DMS114 treated with DMSO at 0.1 percent for 48 hours (cell line): ENCODE measurements around the gene KDF1.
"Not testable (repeated sequence)": the region's sequence is repeated elsewhere in the genome, so short reads cannot be mapped to it uniquely, and the experiment has no call there.

Experiments used
- DNase-seq: peaks from one replicate; lab custom pipeline; 2025; ENCODE audit not compliant: unreplicated experiment; lab: John Stamatoyannopoulos, UW

Gene KDF1

DNA sequence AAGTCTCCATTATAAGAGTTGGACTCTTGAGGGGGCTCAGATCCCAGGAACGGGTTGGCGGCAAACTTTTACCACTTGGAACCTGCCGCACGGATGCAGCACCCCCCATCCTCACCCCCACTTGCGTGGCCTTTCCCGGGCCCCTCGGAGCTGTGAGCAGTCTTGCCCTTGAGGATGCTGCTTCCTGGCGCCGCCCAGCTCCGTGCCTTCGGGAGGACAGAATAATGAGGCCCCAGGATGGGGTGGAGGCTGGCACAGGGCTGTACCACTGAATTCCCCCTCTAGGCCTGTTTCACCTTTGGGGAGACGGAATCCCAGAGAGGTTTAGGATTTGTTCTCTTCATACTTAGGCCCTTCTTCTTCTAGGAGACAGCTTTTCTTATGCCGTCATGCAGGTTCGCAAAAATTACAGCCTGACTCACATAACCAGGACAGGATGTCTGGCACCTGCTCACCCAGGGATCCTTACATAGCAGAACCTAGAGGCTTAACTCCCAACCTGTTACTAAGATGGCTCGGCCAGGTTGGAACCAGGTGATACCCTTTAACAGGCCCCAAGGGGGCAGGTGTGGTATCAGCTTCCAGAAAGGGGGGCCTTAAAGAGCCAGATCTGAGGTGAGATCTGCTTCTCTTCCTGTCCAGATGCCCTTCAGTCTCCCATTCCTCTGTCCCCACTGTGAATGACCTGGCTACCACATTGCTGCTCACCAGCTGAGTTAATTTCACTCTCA lies 34.7 kb upstream of the KDF1 start:
- DNase-seq = no peak

DNA sequence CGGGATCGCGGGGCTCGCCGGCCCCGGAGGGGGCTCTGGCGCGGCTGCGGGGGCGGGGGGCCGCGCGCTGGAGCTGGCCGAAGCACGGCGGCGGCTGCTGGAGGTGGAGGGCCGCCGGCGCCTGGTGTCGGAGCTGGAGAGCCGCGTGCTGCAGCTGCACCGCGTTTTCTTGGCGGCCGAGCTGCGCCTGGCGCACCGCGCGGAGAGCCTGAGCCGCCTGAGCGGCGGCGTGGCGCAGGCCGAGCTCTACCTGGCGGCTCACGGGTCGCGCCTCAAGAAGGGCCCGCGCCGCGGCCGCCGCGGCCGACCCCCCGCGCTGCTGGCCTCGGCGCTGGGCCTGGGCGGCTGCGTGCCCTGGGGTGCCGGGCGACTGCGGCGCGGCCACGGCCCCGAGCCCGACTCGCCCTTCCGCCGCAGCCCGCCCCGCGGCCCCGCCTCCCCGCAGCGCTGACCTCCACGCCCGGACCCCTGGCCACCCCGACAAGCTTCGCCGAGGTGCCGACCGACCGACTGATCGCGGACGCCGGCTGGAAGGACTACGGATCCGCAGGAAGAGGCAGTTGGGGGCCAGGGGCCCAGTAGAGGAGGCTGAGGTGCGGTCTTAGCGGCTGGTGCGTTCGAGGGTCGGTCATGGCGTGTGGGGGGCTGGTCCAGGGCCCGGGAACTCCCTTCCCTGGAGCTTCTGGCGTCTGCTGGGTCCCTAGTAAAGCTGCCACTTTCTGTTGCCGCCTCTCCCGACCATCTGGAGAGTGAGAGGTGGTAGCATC lies 33.9 kb upstream of the KDF1 start:
- DNase-seq = no peak

DNA sequence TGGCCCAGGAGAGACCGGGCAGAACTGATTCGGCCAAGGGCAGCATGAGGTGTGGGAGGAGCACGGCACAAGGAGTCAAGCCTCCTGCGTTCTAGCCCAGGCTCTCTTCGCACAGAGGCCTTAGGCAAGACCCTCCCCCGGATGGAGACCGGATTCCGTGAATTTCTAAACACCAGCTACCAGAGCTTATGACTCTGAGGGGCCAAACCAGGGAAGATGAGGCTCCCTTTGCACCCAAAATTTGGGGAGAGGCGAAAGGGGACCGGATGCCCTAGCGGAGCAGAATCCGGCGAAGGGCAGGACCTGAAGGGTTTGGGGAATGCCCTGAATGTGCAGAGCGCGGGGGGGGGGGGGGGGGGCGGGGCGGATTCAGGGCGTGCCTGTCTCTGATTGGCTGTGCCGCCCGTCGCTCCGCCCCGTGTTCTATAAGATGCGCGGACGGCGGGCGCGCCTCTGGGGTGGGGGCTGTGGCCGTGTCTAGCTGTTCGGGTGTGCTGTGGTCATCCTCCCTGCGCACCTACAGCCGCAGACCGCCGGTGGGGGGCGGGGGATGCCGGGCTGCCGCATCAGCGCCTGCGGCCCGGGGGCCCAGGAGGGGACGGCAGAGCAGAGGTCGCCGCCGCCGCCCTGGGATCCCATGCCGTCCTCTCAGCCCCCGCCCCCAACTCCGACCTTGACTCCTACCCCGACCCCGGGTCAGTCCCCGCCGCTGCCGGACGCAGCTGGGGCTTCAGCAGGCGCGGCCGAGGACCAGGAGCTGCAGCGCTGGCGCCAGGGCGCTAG lies 33.2 kb upstream of the KDF1 start, which contains the start of gene TRNP1:
TSS of gene TRNP1 (plus strand) at position 456 of the 783 bp plus-strand sequence. CDS start at position 551, 95 bp downstream.
- peak; percentile 56 for DNase-seq

DNA sequence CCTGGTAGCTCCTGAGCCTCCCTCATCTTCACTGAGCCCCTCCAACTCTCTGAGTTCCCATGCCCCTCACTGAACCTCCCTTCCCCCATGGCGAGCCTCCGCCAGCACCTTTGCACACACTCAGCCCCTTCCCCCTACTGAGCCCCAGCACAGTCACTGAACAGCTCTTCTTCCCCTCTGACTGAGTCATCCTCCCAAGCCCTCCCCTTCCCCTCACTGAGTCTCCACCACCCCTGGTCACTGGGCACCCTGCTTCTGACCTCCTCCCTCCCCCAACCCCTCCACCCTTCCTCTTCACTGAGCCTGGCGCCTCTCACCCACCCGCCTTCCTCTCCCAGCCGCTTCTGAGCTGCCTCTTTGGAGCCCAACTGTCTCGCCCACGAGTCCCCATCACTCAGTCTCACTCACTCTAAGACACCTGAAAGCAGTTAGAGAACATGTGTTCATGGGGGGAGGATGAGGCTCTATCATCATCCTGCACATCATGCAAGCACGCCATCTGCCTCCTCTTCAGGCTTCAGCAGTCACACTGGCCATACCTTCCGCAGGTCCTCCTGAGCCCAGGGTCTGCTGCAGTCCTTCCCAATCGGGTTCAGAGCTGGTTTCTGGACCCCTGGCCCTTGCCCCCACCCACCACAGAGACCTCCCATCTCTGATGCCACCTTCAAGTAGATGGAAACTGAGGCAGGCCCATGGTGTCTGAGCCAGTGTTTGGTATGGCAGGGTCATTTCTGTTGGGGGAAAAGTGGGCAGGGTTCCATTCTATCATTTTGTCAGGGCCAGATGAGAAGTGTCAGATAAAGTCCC lies 31.2 kb upstream of the KDF1 start:
- no peak for DNase-seq

DNA sequence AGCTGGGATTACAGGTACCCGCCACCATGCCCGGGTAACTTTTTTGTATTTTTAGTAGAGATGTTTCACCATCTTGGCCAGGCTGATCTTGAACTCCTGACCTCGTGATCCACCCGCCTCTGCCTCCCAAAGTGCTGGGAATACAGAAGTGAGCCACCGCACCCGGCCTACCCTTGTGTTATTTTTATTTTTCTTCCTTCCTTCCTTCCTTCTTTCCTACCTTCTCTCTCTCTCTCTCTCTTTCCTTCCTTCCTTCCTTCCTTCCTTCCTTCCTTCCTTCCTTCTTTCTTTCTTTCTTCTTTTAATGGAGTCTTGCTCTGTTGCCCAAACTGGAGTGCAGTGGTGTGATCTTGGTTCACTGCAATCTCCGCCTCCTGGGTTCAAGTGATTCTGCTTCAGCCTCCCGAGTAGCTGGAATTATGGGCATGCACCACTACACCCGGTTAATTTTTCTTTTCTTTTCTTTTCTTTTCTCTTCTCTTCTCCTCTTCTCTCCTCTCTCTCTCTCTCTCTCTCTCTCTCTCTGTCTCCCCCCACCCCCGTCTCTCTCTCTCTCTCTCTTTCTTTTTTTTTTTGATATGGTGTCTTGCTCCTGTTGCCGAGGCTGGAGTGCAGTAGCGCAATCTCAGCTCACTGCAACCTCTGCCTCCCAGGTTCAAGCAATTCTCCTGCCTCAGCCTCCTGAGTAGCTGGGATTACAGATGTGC lies 29.3 kb upstream of the KDF1 start:
- not testable (repeated sequence) for DNase-seq

DNA sequence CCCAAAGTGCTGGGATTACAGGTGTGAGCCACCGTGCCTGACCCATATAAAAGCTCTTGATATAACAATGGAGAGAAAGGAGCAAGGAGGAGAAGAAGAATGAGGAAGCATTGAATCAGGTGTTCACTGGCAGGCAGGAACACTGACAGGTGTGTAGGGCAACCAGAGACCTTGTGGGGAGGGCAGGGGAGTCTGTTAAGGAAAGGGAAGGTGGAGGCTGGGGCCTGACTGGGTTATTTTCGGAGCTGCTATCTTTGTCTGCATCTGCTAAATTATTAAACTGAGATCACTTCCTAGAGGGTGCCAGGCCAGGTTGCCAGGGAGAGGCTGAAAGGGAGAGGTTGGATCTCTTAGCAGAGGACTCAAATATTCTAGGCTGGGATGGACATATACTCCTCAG lies 26.4 kb upstream of the KDF1 start:
- DNase-seq = no peak

DNA sequence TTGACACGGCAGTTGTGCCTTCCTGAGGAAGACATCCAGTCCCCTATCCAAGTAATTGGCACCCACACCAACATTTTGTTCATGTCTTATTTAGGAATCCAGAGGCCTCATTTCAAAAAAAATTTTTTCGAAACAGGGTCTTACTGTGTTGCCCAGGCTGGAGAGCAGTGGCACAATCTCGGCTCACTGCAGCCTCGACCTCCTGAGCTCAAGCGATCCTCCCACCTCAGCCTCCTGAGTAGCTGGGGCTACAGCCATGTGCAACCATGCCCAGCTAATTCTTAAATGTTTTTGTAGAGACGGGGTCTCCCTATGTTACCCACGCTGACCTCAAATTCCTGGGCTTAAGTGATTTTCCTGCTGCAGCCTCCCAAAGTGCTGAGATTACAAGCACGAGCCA lies 24.0 kb upstream of the KDF1 start:
- DNase-seq = no peak

DNA sequence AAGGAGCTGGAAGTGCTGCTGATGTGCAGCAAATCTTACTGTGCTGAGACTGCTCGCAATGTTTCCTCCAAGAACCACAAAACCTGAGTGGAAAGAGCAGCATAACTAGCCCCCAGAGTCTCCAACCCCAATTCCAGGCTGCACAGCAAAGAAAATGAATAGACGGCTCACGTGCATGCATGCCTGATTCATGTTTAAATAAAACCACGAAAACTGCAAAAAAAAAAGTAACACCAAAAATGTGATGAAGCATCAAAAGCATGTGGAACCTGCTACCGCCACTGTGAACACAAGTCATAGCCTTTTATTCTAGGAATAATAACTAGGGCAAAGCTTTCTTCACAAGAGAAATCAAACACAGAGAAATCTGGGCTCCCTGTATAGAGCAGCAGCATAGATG lies 23.6 kb upstream of the KDF1 start:
- DNase-seq = no peak

DNA sequence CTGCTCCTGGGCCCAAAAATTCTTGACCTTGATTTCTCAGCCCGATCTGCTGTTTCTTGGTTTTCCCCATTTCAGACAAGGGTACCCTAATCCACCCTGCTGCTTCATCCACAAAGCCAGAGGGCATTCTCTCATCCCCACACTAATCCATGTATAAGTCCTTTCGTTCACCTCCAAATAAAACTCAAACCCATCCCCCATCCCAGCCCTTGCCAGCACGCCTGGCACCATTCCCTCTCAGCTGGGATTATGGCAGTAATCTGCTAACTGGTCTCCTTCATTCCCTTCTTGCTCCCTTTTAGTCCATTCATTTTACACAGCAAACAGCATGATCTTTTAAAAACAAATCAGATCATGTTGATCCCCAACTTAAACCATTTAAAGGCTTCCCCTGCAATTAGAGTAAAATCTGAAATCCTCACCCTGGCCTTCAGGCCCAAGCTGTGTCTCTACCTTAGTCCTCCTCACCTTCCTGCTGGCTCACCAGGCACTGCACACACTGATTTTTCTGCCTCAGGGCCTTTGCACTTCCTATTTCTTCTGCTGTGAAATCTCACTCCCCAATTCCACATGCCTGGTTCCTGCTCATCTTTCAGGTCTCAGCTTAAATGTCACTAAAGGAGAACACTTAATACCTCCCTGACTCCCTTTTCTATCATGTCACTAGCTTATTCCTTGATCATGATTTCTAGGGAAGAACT lies 21.0 kb upstream of the KDF1 start:
- DNase-seq = no peak

DNA sequence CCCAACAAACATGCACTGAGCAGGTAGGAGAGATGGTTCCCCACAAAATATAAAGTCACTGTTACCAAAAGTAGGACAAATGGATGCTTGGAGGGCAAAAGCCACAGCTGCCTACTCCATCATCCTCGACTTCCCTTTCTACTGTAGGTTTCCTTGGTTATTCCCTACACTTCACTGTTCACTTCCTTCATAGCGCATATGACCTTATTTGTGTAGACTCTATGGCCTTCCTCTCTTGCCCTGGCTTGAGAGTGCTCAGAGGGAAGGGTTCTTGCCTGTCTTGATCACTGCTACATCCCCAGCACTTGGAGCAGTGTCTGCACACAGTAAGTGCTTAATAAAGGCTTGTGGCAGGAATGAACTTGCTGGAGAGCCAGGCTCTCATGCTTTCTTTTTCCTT lies 18.6 kb upstream of the KDF1 start:
- no peak for DNase-seq

DNA sequence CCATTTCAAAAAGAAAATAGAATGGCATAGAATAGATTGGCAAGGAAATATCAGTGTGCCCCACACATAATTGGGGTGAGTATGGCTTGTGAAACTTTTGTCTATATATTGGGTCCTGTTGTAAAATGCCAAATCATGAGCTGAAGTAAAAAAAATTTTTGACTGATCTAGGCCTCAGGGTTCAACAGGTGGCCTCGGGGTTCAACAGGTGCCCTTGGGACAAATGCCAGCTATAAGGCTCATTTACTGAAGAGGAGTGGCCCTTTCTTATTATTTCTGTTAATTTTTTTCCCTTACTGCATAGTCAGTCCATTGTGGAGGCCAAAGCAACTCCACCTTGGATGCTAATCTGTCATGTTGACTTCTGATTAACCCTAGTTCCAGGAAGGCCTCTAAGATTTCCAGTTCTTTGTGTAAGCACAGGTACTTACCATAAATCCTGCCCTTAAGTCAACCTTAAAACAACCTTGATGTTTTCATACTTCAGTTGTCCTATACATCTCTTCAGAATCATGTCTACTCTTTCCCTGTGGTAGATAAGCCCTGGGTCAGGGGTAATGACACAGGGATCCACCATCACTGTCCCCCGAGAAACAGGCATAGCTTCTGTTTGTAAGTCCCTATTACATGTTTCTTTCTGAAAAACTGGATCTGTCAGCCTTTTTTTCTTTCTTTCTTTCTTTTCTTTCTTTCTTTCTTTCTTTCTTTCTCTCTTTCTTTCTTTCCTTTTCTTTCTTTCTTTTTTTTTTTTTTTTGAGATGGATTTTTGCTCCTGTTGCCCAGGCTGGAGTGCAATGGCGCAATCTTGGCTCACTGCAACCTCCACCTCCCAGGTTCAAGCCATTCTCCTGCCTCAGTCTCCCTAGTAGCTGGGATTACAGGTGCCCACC lies 16.6 kb upstream of the KDF1 start:
- no peak for DNase-seq

DNA sequence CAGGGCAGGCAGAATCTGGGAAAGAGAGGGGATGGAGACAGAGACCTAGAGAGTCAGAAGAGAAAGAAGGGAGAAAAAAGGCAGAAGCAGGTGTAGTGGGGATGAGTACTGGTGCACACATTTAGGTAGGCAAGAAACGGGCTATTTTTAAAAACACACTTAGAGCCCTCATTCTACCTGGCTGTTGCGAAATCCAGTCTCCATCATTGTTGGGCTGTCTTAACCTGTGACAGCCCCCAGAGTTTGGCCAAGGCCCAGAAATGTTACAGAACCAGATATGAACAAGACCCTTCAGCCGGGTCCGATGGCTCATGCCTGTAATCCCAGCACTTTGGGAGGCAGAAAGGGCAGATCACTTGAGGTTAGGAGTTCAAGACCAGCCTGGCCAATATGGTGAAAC lies 12.6 kb upstream of the KDF1 start:
- no peak for DNase-seq

DNA sequence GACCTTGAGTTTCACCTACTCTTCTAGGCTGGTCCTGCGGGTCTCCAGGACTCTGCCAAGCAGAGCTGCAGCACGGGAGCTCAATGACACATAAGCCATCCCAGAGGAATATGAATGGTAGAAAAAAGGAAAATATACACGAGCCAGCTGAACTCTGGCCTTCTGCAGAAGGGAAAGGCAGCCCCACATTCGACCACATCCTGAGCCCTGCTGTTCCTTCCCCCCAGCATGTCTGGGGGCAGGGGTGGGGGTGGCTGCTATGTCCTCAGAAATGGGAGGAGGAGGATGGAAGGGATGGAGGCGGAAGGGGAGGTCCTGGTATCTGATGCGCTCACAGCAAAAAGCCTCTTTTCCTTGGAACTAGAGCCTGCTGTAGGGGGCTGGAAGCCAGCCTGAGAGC lies 12.1 kb upstream of the KDF1 start:
- DNase-seq = no peak

DNA sequence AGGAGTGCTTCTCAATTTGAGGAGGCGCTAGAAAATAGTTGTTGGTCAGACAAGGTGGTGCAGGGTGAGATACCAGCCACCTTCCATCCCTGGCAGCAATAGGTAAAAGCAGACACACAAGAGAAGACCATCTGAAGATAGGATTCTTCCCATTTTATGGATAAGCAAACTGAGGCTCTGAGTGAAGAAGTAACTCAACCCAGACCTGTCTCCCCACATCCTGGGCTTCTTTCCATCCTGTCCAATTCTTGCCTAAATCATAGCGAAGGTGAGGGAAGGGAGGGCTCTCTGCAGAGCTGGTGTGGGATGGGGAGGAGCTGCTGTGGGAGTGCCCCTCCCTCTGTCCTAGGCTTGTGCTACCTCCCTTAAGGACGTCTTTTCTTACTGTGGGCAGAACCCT lies 11.3 kb upstream of the KDF1 start:
- no peak for DNase-seq

DNA sequence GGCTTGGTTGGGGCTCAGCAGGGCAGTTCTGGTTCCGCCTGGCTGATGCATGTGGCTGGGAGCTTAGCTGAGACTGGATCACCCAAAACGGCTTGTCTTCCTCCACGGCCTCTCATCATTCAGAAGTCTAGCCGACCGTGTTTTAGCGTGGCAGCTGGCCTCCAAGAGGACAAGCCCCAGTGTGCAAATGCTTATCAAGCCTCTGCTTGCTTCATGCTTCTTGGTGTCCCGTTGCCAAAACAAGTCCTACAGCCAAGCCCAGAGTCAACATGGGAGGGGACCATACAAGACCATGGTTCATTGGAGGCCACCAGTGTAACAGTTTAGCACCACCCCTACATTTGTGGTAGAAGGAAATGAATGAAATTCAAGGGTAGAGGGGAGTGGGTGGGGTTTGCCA lies 10.5 kb upstream of the KDF1 start:
- DNase-seq = no peak

DNA sequence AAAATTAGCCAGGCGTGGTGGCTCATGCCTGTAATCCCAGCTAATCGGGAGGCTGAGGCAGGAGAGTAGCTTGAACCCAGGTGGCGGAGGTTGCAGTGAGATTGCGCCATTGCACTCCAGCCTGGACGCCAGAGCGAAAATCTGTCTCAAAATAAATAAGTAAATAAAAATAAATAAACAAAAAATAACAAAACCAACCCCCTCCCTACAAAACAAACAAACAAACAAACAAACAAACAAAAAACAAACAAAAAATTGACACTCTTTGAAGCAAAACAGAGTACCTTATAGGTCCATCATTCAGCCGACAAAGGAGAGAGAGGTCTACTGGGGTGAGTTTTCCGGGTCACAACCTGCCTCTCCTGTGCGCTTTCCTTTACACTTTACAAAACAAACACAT lies 5.4 kb upstream of the KDF1 start:
- DNase-seq = no peak

DNA sequence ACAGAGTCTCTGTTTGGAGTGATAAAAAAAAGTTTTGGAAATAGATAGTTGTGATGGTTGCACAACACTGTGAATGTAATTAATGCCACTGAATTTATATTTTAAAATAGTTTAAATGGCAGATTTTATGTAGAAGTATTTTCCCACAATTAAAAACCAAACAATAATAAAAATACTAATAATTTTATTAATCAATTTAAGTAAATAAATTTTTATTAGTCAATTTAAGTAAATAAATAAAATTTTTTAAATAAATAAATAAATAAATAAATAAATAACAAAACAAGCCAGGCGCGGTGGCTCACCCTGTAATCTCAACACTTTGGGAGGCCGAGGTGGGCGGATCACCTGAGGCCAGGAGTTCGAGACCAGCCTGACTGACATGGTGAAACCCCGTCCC lies 4.9 kb upstream of the KDF1 start:
- no peak for DNase-seq

DNA sequence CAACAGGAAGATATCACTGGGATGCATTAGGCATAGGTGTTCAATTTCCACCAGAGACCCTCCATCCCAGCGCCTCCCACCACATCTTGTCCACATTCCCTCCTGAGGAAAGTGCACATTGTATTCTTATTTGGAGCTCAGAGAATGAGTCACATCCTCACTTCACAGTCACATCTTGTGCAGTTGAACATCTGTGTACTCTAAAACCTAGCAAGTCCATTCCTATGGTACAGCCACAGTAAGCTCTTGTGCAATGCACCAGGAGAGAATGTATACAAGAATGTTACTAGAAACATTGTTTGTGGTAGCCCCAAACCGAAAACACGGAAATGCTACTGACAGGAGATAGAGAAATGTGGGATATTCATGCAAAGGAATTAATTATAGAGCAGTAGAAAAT lies 1.6 kb upstream of the KDF1 start:
- DNase-seq = no peak

DNA sequence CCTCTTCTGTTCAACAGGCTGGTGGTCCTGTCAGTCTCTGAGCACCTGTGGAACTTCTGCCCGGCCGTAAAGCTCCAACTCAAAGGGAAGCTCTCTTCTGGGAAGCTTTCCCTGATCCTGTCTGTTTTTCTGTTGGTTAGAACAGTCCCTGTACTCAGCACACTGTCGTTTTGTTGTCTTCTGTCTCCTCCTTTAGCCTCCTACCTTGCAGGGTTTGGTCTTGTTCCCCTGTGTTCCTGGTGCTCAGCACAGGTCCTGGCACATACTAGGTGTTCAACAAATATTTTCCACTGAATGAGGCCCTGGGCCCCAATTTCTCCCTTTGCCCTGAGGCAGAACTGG lies 328 bp upstream of the KDF1 start:
- DNase-seq = no peak
